Endodermal cell (in vitro differentiated cells): Measurements from ENCODE around the gene EPAS1. TPM values are rescaled to one million over a fixed set of nuclear protein-coding genes. Genes with fewer than 3 reads are reported as not detected.

Source experiments
- DNase-seq: peaks from one replicate; pipeline ENCODE4 v3.0.0-alpha.2; 2017
- H3K27ac ChIP-seq: 2 replicates; pipeline ENCODE4 v1.5.1; 2013; ENCODE audit warnings: mild to moderate bottlenecking, low read depth, low read length, moderate library complexity
- H3K27me3 ChIP-seq: 2 replicates; pipeline ENCODE4 v1.6.1; 2013; ENCODE audit warnings: mild to moderate bottlenecking, low read length, moderate library complexity; ENCODE audit not compliant: insufficient read depth, control insufficient read depth, poor library complexity, severe bottlenecking
- H3K36me3 ChIP-seq: 2 replicates; pipeline ENCODE4 v1.7.0; 2013; ENCODE audit warnings: mild to moderate bottlenecking, low read length, moderate library complexity; ENCODE audit not compliant: control insufficient read depth, insufficient read depth
- H3K4me1 ChIP-seq: one replicate; pipeline ENCODE4 v1.7.0; 2013; ENCODE audit warnings: low read length; ENCODE audit not compliant: control insufficient read depth, insufficient read depth
- H3K4me3 ChIP-seq: 2 replicates; pipeline ENCODE4 v1.5.1; 2013; ENCODE audit warnings: mild to moderate bottlenecking, low read length, moderate library complexity
- H3K9ac ChIP-seq: 2 replicates; pipeline ENCODE4 v1.6.1; 2013; ENCODE audit warnings: mild to moderate bottlenecking, low read length, moderate library complexity; ENCODE audit not compliant: poor library complexity, severe bottlenecking; ENCODE audit errors: extremely low read depth
- H3K9me3 ChIP-seq: 2 replicates; pipeline ENCODE4 v1.6.1; 2013; ENCODE audit warnings: mild to moderate bottlenecking, low read length, moderate library complexity; ENCODE audit not compliant: control insufficient read depth
- H3K27ac Mint-ChIP-seq: 2 replicates; pipeline ENCODE4 v1.8.0; 2020; ENCODE audit warnings: mixed read lengths
- H3K27me3 Mint-ChIP-seq: 2 replicates; pipeline ENCODE4 v1.8.0; 2021; ENCODE audit warnings: mild to moderate bottlenecking, mixed read lengths; ENCODE audit not compliant: insufficient read depth
- H3K36me3 Mint-ChIP-seq: 2 replicates; pipeline ENCODE4 v1.8.0; 2020; ENCODE audit warnings: low read depth, mixed read lengths
- H3K4me1 Mint-ChIP-seq: 2 replicates; pipeline ENCODE4 v1.8.0; 2020; ENCODE audit warnings: mixed read lengths
- H3K4me3 Mint-ChIP-seq: 2 replicates; pipeline ENCODE4 v1.8.0; 2020; ENCODE audit warnings: mild to moderate bottlenecking, moderate library complexity, mixed read lengths
- H3K9me3 Mint-ChIP-seq: 2 replicates; pipeline ENCODE4 v1.8.0; 2020; ENCODE audit warnings: mild to moderate bottlenecking, mixed read lengths
- CTCF ChIP-seq: fragments of 200-600 bp; sonication (generic); conservative IDR thresholded peaks from 2 replicates; pipeline ENCODE4 v1.5.0; 2021; ENCODE audit warnings: antibody characterized with exemption, mild to moderate bottlenecking
- WGBS, 2 experiments: methylation state at CpG; one replicate each; pipeline versions ENCODE4 v1.1.5 to v1.1.7; 2013; ENCODE audit warnings: missing lambda C conversion rate in 2 of 2, mixed read lengths in 1 of 2; ENCODE audit not compliant: insufficient coverage in 1 of 2, insufficient read length in 1 of 2; 5-methylcytosine and 5-hydroxymethylcytosine counted together
- total RNA-seq, 2 donors: library from RNA; stranded (reverse); fragmentation: NEBNext Ultra II Directional in 1 of 2; extraction: Animal tissue kit (Norgen Biotek cat#: 25700) in 1 of 2; gene quantifications; 2 replicates in 1 of 2; 3 replicates in 1 of 2; pipeline ENCODE4 v1.2.1, GENCODE V29; 2021

The EPAS1 gene
- total RNA-seq, 2 donors from 2014 or later = 1.2 to 1.9 TPM

- H3K27me3 ChIP-seq = peaks cover 39% of the 10 kb centered on the region
- H3K9ac ChIP-seq = no peak overlapping the region
- H3K4me3 Mint-ChIP-seq = no peak overlapping the region
- H3K4me1 ChIP-seq = peaks cover 3% of the 10 kb centered on the region
- H3K36me3 Mint-ChIP-seq = no peaks in the 10 kb centered on the region
- H3K27ac ChIP-seq = no peak overlapping the region
- H3K36me3 ChIP-seq = no peaks in the 10 kb centered on the region
- no peak for TF ChIP-seq CTCF
- H3K9me3 ChIP-seq = no peaks in the 10 kb centered on the region
- WGBS, 2 experiments = 83 to 89% methylated on average over 2 to 4 of the region's 4 CpGs
- no peak overlapping the region for H3K4me3 ChIP-seq
- peaks cover 2% of the 10 kb centered on the region for H3K9me3 Mint-ChIP-seq
- no peak for DNase-seq
- H3K27ac Mint-ChIP-seq = no peak overlapping the region
- peaks cover 10% of the 10 kb centered on the region for H3K4me1 Mint-ChIP-seq
- H3K27me3 Mint-ChIP-seq = peaks cover 13% of the 10 kb centered on the region
These were observed 65.4 kb downstream of the EPAS1 start for GRCh38 chr2:46362667-46363012.

- Histone ChIP-seq H3K27ac (no peak overlapping the region), H3K4me3 (no peak overlapping the region), H3K9me3 (no peaks in the 10 kb centered on the region), H3K36me3 (no peaks in the 10 kb centered on the region), H3K4me1 (peaks cover 6% of the 10 kb centered on the region), H3K9ac (no peak overlapping the region), H3K27me3 (peaks cover 33% of the 10 kb centered on the region)
- WGBS, 2 experiments = 86 to 96% methylated on average over 3 to 4 of the region's 4 CpGs
- no peak for DNase-seq
- TF ChIP-seq CTCF = no peak
- Mint-ChIP-seq H3K4me1 (peaks cover 18% of the 10 kb centered on the region), H3K36me3 (no peaks in the 10 kb centered on the region), H3K27ac (no peak overlapping the region), H3K4me3 (no peak overlapping the region), H3K9me3 (peaks cover 2% of the 10 kb centered on the region), H3K27me3 (peaks cover 8% of the 10 kb centered on the region)
These were observed 66.4 kb downstream of the EPAS1 start for GRCh38 chr2:46363535-46364170.

- Mint-ChIP-seq H3K36me3 (no peaks in the 10 kb centered on the region), H3K9me3 (peaks cover 2% of the 10 kb centered on the region), H3K27ac (no peak overlapping the region), H3K27me3 (peaks cover 8% of the 10 kb centered on the region), H3K4me3 (no peak overlapping the region), H3K4me1 (peaks cover 23% of the 10 kb centered on the region)
- 100% methylated on average over 2 of the region's 4 CpGs for WGBS, 2 experiments
- no peaks in the 10 kb centered on the region for H3K36me3 ChIP-seq
- no peak overlapping the region for H3K27ac ChIP-seq
- H3K9me3 ChIP-seq = no peaks in the 10 kb centered on the region
- peaks cover 27% of the 10 kb centered on the region for H3K27me3 ChIP-seq
- peak; percentile 67 for DNase-seq
- TF ChIP-seq CTCF = peak; percentile 93
- no peak overlapping the region for H3K4me3 ChIP-seq
- peaks cover 7% of the 10 kb centered on the region for H3K4me1 ChIP-seq
- H3K9ac ChIP-seq = no peak overlapping the region
These were observed 67.7 kb downstream of the EPAS1 start for GRCh38 chr2:46364797-46365457.
